Thyroid gland (tissue), 4 donors: ENCODE results near the gene EXT2.

Experiments used
- POLR2A ChIP-seq, 2 donors: fragments of 450-650 bp; IDR thresholded peaks; one replicate each; pipeline ENCODE4 v1.6.1; 2017; ENCODE audit warnings: antibody characterized with exemption in 2 of 2, mild to moderate bottlenecking in 2 of 2, moderate library complexity in 1 of 2
- TF ChIP-seq, protein P1 (sequence below), 6 experiments: fragments of 200-600 bp in 3 of 6; fragments of 450-650 bp in 3 of 6; sonication (generic) in 3 of 6; IDR thresholded peaks; one replicate each; pipeline ENCODE4 v1.5.1; 2016 to 2019; ENCODE audit warnings: antibody characterized with exemption in 6 of 6, mild to moderate bottlenecking in 2 of 6, inconsistent platforms in 1 of 6, moderate library complexity in 1 of 6

DNA sequence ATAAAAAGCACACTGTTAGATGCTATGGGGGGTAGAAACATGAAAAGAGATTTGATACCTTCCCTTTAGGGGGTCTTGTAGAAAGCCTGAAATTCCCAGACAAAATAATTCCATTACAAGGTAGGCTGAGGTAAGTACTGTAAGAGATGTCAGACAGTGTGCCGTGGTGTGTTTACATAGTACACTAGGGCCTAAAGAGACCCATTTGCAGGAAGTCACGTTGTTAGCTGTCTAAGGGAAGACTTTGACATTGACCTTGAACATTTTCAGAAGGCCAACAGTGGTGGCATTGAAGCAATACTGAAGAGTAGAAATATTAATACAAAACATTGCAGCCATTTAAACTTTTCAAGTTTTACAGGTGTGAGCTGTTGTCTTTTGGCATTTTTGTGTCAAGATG lies 30.8 kb downstream of the EXT2 start:
- TF ChIP-seq, protein P1, sequence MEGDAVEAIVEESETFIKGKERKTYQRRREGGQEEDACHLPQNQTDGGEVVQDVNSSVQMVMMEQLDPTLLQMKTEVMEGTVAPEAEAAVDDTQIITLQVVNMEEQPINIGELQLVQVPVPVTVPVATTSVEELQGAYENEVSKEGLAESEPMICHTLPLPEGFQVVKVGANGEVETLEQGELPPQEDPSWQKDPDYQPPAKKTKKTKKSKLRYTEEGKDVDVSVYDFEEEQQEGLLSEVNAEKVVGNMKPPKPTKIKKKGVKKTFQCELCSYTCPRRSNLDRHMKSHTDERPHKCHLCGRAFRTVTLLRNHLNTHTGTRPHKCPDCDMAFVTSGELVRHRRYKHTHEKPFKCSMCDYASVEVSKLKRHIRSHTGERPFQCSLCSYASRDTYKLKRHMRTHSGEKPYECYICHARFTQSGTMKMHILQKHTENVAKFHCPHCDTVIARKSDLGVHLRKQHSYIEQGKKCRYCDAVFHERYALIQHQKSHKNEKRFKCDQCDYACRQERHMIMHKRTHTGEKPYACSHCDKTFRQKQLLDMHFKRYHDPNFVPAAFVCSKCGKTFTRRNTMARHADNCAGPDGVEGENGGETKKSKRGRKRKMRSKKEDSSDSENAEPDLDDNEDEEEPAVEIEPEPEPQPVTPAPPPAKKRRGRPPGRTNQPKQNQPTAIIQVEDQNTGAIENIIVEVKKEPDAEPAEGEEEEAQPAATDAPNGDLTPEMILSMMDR (IDR thresholded peaks at IDR 0.05): no peak
- no peak for TF ChIP-seq POLR2A (IDR thresholded peaks at IDR 0.05)
